CD1c-positive myeloid dendritic cell (primary cell): ENCODE results near the gene KLHDC4.
"Not testable (repeated sequence)": the region's sequence is repeated elsewhere in the genome, so short reads cannot be mapped to it uniquely, and the experiment has no call there.

Source experiments
- DNase-seq: peaks from one replicate; pipeline ENCODE4 v3.0.0-alpha.2; 2016; ENCODE audit errors: extremely low spot score

The KLHDC4 gene

DNA sequence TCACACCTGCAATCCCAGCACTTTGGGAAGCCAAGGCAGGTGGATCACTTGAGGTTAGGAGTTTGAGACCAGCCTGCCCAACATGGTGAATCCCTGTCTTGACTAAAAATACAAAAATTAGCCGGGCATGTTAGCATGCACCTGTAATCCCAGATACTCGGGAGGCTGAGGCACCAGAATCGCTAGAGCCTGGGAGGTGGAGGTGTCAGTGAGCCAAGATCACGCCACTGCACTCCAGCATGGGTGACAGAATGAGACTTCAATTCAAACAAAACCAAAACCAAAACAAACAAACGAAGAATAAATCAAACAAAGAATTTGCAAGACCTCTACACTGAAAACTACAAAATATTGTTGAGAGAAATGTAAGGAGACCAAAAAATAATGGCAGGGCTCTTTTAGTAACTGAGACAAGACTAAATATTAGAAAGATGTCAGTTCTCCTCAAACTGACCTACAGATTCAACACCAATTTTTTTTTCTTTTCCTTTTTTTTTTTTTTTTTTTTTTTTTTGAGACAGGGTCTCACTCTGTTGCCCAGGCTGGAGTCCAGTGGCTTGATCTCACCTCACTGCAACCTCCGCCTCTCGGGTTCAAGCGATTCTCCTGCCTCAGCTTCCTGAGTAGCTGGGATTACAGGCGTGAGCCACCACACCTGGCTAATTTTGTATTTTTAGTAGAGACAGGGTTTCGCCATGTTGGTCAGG, 23.1 kb upstream of the KLHDC4 start:
- DNase-seq, result not testable (repeated sequence)

DNA sequence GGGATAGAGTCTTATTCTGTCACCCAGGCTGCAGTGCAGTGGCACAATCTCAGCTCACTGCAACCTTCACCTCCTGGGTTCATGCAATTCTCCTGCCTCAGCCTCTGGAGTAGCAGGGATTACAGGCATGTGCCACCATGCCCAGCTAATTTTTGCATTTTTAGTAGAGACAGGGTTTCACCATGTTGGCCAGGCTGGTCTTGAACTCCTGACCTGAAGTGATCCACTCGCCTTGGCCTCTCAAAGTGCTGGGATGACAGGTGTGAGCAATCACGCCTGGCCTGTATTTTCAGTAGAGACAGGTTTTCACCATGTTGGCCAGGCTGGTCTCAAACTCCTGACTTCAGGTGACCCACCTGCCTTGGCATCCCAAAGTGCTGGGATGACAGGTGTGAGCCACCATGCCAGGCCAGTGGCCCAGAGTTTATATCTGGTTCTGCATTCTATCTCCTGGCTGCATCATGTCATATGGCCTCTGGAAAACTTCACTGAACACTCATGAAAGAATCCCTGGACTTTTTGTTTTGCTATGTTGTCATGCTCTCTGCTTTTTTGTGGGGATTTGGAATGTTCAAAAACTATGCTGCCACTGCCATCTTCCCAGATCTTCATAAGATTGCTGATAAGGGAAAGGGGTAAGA, 21.8 kb upstream of the KLHDC4 start:
- DNase-seq, result not testable (repeated sequence)

DNA sequence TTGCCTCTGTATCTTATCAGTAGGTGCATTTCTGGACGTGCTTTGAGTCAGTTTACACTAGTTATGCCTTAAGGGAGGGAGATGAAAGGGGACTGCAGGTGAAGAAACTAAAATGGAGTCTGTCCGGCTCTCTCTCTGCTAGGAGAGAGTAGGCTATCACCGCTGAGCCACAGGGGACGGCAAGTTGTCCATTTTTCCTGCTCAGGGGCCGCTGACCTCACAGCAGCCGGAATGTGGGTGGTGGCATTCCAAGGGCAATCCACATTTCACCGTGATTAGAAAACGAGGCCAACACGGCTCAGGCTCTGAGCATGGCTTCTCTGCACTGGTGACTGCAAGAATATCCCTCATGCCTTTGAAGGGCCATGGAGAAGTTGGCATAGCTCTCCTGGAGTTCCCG, 19.0 kb upstream of the KLHDC4 start:
- no peak for DNase-seq

GRCh38 chr16:87782033-87782432, 16.2 kb upstream of the KLHDC4 start:
- DNase-seq, result no peak

- DNase-seq, result peak; percentile 92
Measured at GRCh38 chr16:87780385-87780989, 14.7 kb upstream of the KLHDC4 start.

GRCh38 chr16:87778830-87779579, 13.2 kb upstream of the KLHDC4 start:
- DNase-seq, result peak; percentile 97

DNA sequence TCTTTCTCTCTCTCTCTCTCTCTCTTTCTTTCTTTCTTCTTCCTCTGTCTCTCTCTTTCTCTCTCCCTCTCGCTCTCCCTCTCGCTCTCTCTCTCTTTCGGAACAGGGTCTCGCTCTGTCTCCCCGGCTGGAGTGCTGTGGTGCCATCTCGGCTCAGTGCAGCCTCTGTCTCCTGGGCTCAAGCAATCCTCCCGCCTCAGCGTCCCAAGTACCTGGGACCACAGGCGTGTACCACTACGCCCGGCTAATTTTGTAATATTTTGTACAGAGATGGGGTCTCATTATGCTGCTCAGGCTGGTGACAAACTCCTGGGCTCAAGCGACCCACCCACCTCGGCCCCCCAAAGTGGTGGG, 12.7 kb upstream of the KLHDC4 start:
- DNase-seq, result no peak

DNA sequence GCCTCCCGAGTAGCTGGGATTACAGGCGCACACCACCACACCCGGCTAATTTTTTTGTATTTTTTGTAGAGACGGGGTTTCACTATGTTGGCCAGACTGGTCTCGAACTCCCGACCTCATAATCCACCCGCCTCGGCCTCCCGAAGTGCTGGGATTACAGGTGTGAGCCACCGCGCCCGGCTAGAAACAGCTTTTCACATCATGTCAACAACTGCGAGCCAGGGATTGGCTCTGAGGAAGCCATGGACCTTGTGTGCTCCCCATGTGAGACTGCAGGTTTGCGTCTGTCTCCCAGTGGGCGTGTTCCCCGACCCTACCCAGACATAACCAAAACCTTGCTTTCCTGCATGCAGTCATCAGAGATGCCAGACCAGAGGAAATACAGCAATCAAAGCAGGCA, 8.1 kb upstream of the KLHDC4 start:
- DNase-seq, result not testable (repeated sequence)

- DNase-seq, result not testable (repeated sequence)
Measured at GRCh38 chr16:87767456-87767855, 1.7 kb upstream of the KLHDC4 start.

DNA sequence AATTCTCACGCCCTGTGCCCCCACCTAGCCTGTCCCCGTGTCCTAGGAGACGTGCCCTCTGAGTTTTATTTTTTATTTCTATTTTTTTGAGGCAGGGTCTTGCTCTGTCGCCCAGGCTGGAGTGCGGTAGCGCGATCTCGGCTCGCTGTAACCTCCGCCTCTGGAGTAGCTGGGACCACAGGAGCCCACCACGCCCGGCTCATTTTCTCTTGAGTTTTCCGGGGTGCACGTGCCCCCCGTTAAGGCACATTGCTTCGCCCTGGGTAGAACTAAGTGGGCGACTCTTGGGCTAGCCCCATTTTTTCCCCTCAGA, 655 bp upstream of the KLHDC4 start:
- DNase-seq, result no peak

DNA sequence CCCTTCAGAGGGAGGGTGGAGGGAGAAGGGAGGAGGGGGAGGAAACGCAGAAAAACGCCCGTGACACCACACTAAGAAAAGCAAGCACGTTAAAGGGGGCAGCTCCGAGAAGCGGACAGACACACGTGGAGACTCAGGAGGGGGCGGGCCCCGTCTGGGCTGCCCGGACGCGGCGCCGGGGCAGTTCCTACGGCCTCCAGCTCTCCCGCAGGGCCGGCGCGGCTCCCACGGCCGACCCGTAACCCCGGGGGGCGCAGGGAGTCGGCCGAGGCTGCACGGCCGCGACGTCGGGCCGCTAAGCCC, 362 bp downstream of the KLHDC4 start:
- peak; percentile 19 for DNase-seq

- DNase-seq, result no peak
Measured at GRCh38 chr16:87764600-87765472, 950 bp downstream of the KLHDC4 start.

DNA sequence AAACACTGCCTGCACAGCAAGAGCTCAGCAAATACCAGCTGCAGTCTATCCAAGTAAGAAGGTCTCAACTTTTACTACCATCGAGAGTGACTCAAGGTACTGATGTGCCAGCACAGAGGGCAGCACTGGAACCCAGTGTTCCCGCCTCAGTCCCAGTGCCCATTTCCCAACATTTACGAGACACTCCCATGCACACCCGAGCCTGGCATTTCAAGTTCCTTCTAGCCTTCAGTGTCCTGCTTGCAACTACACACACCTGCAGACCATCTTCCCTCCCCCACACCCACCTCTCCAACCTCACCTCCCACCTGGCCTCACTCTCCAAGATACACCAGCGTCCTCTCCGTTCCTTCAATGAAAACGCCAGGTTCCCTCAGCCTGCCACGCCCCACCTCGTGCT, 3.2 kb downstream of the KLHDC4 start:
- no peak for DNase-seq

DNA sequence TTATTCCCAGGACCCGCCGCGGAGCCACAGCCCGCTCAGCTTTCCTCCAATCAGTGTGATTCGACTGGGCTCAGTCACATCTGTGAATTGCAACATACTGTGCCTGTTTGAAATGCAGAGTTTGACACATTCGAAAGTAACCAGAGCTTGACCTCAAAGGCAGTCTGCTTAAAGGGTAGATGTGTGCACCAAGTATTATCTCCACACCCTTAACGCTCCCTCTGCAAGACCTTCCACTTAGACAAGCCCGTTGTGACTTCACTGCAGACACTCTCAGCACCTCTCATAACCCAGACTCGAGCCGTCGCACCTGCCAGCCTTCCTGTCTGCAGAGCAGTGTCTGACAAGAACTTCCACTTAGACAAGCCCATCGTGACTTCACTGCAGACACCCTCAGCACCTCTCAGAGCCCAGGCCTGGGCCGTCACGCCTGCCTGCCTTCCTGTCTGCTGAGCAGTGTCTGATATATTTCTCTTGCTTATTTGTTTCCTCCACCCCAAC, 3.7 kb downstream of the KLHDC4 start:
- no peak for DNase-seq

GRCh38 chr16:87761060-87761459, 4.7 kb downstream of the KLHDC4 start:
- DNase-seq, result no peak

DNA sequence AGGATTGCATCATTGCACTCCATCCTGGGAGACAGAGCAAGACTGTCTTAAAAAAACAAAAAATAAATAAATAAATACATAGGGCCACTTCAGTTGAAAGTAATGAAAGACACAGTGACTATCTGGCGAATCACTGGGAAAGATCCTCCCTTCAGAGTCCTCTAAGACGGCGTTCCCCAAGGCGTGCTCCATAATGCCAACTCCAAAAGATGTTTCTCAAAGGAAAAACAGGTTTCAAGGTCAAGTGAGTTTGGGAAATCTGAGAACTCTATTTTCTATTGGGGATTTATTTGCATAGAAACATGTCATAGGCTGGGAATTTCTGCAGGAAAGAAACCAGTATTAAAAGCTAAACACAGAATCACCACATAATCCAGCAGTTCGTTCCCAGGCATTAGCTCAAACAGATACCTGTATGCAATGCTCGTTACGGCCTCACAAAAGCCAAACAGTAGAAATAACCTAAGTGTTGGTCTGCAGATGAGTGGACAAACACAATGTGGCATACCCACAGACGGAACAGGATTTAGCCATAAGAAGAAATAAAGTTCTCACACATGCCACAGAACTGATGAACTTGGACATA, 7.9 kb downstream of the KLHDC4 start:
- DNase-seq, result no peak

GRCh38 chr16:87754535-87754934, 11.3 kb downstream of the KLHDC4 start:
- DNase-seq, result no peak

GRCh38 chr16:87747626-87748414, 18.0 kb downstream of the KLHDC4 start:
- DNase-seq, result no peak

- no peak for DNase-seq
Measured at GRCh38 chr16:87746178-87746577, 19.6 kb downstream of the KLHDC4 start.

- no peak for DNase-seq
Measured at GRCh38 chr16:87744750-87745514, 20.9 kb downstream of the KLHDC4 start.
